Prostate gland (tissue), 2 donors: ENCODE results near the gene GRID2.

ENCODE experiments used
- POLR2AphosphoS5 ChIP-seq: sonication (generic); formaldehyde crosslinking; IDR thresholded peaks from one replicate; pipeline ENCODE4 v1.6.1; 2017; ENCODE audit warnings: antibody characterized with exemption
- TF ChIP-seq, protein P1 (sequence below), 4 experiments: fragments of 200-600 bp in 2 of 4; fragments of 450-650 bp in 2 of 4; sonication (generic) in 2 of 4; IDR thresholded peaks; 1 replicate in 3 of 4; 2 replicates in 1 of 4; pipeline ENCODE4 v1.5.1; 2016 to 2019; ENCODE audit warnings: antibody characterized with exemption in 4 of 4, mild to moderate bottlenecking in 2 of 4, moderate library complexity in 2 of 4

DNA sequence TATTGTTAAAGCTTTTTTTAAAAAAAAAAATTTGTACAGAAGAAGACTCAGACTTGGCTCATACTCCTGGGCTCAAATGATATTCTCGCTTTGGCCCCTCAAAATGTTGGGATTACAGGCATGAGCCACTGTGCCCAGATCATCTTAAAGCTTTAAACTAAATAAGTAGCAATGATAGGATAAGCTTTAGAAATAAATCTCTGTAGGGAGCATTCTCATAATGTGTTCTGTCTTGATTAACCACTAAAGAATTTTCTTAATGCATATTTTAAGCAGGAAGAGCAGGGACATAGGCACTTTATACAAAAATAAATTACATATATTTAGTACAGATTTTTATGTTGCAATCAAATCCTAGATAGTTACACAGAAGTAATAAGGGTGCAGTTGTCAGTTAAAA, 667.2 kb downstream of the GRID2 start:
- TF ChIP-seq, protein P1, sequence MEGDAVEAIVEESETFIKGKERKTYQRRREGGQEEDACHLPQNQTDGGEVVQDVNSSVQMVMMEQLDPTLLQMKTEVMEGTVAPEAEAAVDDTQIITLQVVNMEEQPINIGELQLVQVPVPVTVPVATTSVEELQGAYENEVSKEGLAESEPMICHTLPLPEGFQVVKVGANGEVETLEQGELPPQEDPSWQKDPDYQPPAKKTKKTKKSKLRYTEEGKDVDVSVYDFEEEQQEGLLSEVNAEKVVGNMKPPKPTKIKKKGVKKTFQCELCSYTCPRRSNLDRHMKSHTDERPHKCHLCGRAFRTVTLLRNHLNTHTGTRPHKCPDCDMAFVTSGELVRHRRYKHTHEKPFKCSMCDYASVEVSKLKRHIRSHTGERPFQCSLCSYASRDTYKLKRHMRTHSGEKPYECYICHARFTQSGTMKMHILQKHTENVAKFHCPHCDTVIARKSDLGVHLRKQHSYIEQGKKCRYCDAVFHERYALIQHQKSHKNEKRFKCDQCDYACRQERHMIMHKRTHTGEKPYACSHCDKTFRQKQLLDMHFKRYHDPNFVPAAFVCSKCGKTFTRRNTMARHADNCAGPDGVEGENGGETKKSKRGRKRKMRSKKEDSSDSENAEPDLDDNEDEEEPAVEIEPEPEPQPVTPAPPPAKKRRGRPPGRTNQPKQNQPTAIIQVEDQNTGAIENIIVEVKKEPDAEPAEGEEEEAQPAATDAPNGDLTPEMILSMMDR (IDR thresholded peaks at IDR 0.05) = no peak
- TF ChIP-seq POLR2AphosphoS5 = no peak
